ENCODE measurements around the gene MC3R.

Gene MC3R

GRCh38 chr20:56247954-56248782 is at the start of gene MC3R:
Gene MC3R, plus strand, starts transcription at chr20:56248732. Its CDS starts 112 bp downstream, at chr20:56248844.
- no peak within 1 kb of the TSS for H3K27ac ChIP-seq
- peak; percentile 5 for DNase-seq
- peak; percentile 48 for TF ChIP-seq CTCF (IDR thresholded peaks at IDR 0.05; ENCODE audit: low read depth, low read length, missing control alignments)
- H3K4me3 ChIP-seq (ENCODE audit: low read depth, low read length): no peak within 1 kb of the TSS
- in situ Hi-C loops (cut with HindIII; ENCODE audit: low pct_ligation_motif_present, low sequenced_read_pairs): no loop called here
- H3K27me3 ChIP-seq (replicated peaks): no peaks in the 10 kb centered on the region
- no peaks in the 10 kb centered on the region for H3K36me3 ChIP-seq (replicated peaks)

- in situ Hi-C loops (cut with HindIII; ENCODE audit: low pct_ligation_motif_present, low sequenced_read_pairs): no loop called here
- Histone ChIP-seq H3K27ac (no peak overlapping the region), H3K36me3 (replicated peaks) (no peaks in the 10 kb centered on the region), H3K4me3 (ENCODE audit: low read depth, low read length) (no peak overlapping the region), H3K27me3 (replicated peaks) (no peaks in the 10 kb centered on the region)
- DNase-seq: no peak
- TF ChIP-seq CTCF (IDR thresholded peaks at IDR 0.05; ENCODE audit: low read depth, low read length, missing control alignments): peak; percentile 54
These were observed 48.1 kb upstream of the MC3R start for GRCh38 chr20:56200456-56200855.

- peak; percentile 30 for TF ChIP-seq CTCF (IDR thresholded peaks at IDR 0.05; ENCODE audit: low read depth, low read length, missing control alignments)
- DNase-seq: peak; percentile 2
- in situ Hi-C loops (cut with HindIII; ENCODE audit: low pct_ligation_motif_present, low sequenced_read_pairs): no loop called here
- Histone ChIP-seq H3K4me3 (ENCODE audit: low read depth, low read length) (no peak overlapping the region), H3K27me3 (replicated peaks) (no peaks in the 10 kb centered on the region), H3K36me3 (replicated peaks) (no peaks in the 10 kb centered on the region), H3K27ac (no peak overlapping the region)
These were observed 45.9 kb upstream of the MC3R start for GRCh38 chr20:56202493-56203077.

DNA sequence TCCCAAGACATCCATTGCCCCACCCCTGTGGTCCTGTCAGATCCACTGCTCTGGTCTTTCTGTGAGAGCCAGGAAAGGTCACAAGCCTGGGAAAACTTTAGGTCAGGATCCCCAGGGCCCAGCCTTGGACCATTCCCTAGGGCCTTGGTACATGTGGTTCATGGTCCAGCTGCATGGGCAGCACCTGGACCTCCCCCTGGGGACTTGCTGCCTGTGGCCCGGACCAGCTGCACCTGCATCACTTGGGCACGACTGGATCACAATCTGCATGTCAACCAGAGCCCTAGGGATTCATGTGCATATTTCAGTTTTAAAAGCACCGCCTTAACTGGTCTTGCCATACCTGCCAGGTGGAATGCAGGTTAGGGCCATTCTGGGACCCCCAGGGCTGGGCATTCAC is 44.3 kb upstream of the MC3R start:
- in situ Hi-C loops (cut with HindIII; ENCODE audit: low pct_ligation_motif_present, low sequenced_read_pairs): no loop called here
- H3K27me3 ChIP-seq (replicated peaks): no peaks in the 10 kb centered on the region
- no peak for TF ChIP-seq CTCF (IDR thresholded peaks at IDR 0.05; ENCODE audit: low read depth, low read length, missing control alignments)
- no peaks in the 10 kb centered on the region for H3K36me3 ChIP-seq (replicated peaks)
- no peak for DNase-seq
- no peak overlapping the region for H3K27ac ChIP-seq
- H3K4me3 ChIP-seq (ENCODE audit: low read depth, low read length): no peak overlapping the region

- Histone ChIP-seq H3K27me3 (replicated peaks) (no peaks in the 10 kb centered on the region), H3K36me3 (replicated peaks) (no peaks in the 10 kb centered on the region), H3K4me3 (ENCODE audit: low read depth, low read length) (no peak overlapping the region), H3K27ac (no peak overlapping the region)
- in situ Hi-C loops (cut with HindIII; ENCODE audit: low pct_ligation_motif_present, low sequenced_read_pairs): no loop called here
- TF ChIP-seq CTCF (IDR thresholded peaks at IDR 0.05; ENCODE audit: low read depth, low read length, missing control alignments): no peak
- DNase-seq: no peak
These were observed 43.2 kb upstream of the MC3R start for GRCh38 chr20:56205346-56205745.
